K562 (cell line): ENCODE measurements around the gene UGT8. TPM values are rescaled to one million over a fixed set of nuclear protein-coding genes. Genes with fewer than 3 reads are reported as not detected.

Source experiments
- ATAC-seq: fragments of 200-7000 bp; cut with Tn5 transposase; 3 replicates; pipeline ENCODE4 v1.9.1; 2020; ENCODE audit warnings: moderate library complexity
- BruUV-seq: library from RNA; stranded (reverse); fragments of 400-500 nt; replicated peaks from 2 replicates; lab custom pipeline; 2021; lab: Mats Ljungman, UMichigan
- CTCF ChIA-PET: fragments of 300-600 bp; formaldehyde crosslinking; extraction: SDS; loops from one replicate; lab custom pipeline; 2021; ENCODE audit warnings: low intra/inter-chr PET ratio; lab: Yijun Ruan, JAX
- POLR2A ChIA-PET: fragments of 300-600, 350-650 bp; sonication (Branson Sonifier 250); formaldehyde crosslinking; extraction: SDS; loops from one replicate; lab custom pipeline; 2021; ENCODE audit warnings: antibody characterized with exemption, inconsistent platforms; lab: Yijun Ruan, JAX
- DNase-seq, 4 experiments: peaks; one replicate each; pipeline versions ENCODE4 v3.0.0 to v3.0.0-alpha.2; 2011 to 2018; ENCODE audit warnings: low spot score in 3 of 4, mixed read lengths in 3 of 4; ENCODE audit errors: extremely low read depth in 1 of 4
- FAIRE-seq: peaks from 2 replicates; lab custom pipeline; 2011; peaks lifted over from hg19 to GRCh38; lab: Jason Lieb, UNC
- H2AFZ ChIP-seq: 2 replicates; pipeline ENCODE4 v1.6.0; 2011; ENCODE audit warnings: low read depth, low read length, control low read depth, inconsistent platforms
- H3K27ac ChIP-seq: fragments of 200-600 bp; 3 replicates; pipeline ENCODE4 v1.8.0; 2011; ENCODE audit warnings: low read depth, mild to moderate bottlenecking, control low read depth, inconsistent platforms, low read length, moderate library complexity, mixed read lengths; ENCODE audit errors: extremely low read depth
- H3K27me3 ChIP-seq, 2 experiments: fragments of 300-600 bp in 1 of 2; 2 replicates in 1 of 2; 3 replicates in 1 of 2; pipeline versions ENCODE4 v1.6.0 to v1.8.0; 2011; ENCODE audit warnings: inconsistent platforms in 2 of 2, low read length in 2 of 2, mild to moderate bottlenecking in 1 of 2, mixed read lengths in 1 of 2, moderate library complexity in 1 of 2; ENCODE audit not compliant: control insufficient read depth in 2 of 2, insufficient read depth in 2 of 2
- H3K36me3 ChIP-seq: fragments of 300-600 bp; 3 replicates; pipeline ENCODE4 v1.8.0; 2011; ENCODE audit warnings: mild to moderate bottlenecking, low read length, inconsistent platforms; ENCODE audit not compliant: control insufficient read depth, insufficient read depth
- H3K4me1 ChIP-seq, 2 experiments: fragments of 200-600 bp in 1 of 2; replicated peaks in 1 of 2; 2 replicates in 1 of 2; 3 replicates in 1 of 2; pipeline versions ENCODE4 v1.5.1 to v1.8.0; 2011; ENCODE audit warnings: inconsistent platforms in 2 of 2, low read length in 2 of 2, mild to moderate bottlenecking in 1 of 2, mixed read lengths in 1 of 2, moderate library complexity in 1 of 2; ENCODE audit not compliant: control insufficient read depth in 2 of 2, insufficient read depth in 2 of 2
- H3K4me2 ChIP-seq: 2 replicates; pipeline ENCODE4 v1.6.1; 2011; ENCODE audit warnings: low read length, control low read depth, inconsistent platforms, mixed read lengths; ENCODE audit not compliant: insufficient read depth
- H3K4me3 ChIP-seq: fragments of 200-600 bp; sonication (generic), shearing (Covaris generic); 2 replicates; pipeline ENCODE4 v1.5.1; 2016; ENCODE audit warnings: control low read depth, inconsistent platforms
- H3K79me2 ChIP-seq: fragments of 200-600 bp; 3 replicates; pipeline ENCODE4 v1.8.0; 2011; ENCODE audit warnings: low read length, inconsistent platforms; ENCODE audit not compliant: control insufficient read depth, insufficient read depth
- H3K9ac ChIP-seq, 2 experiments: 2 replicates each; pipeline versions ENCODE4 v1.6.0 to v1.6.1; 2011; ENCODE audit warnings: low read depth in 2 of 2, low read length in 2 of 2, control low read depth in 1 of 2, inconsistent platforms in 1 of 2, mild to moderate bottlenecking in 1 of 2, mixed read lengths in 1 of 2; ENCODE audit not compliant: insufficient read depth in 1 of 2
- H3K9me1 ChIP-seq: one replicate; pipeline ENCODE4 v1.6.0; 2011; ENCODE audit warnings: inconsistent platforms, mild to moderate bottlenecking, low read length, moderate library complexity; ENCODE audit not compliant: control insufficient read depth, insufficient read depth
- H3K9me3 ChIP-seq: replicated peaks from 2 replicates; pipeline ENCODE4 v1.5.1; 2011; ENCODE audit warnings: low read depth, low read length, inconsistent platforms; ENCODE audit not compliant: control insufficient read depth, insufficient read depth
- H4K20me1 ChIP-seq: replicated peaks from 2 replicates; pipeline ENCODE4 v1.6.1; 2011; ENCODE audit warnings: low read length, inconsistent platforms, mixed read lengths; ENCODE audit not compliant: control insufficient read depth, insufficient read depth
- ATF3 ChIP-seq, 2 experiments: fragments of 450-650 bp in 1 of 2; sonication (generic) in 1 of 2; formaldehyde crosslinking in 1 of 2; IDR thresholded peaks in 1 of 2; conservative IDR thresholded peaks in 1 of 2; 2 replicates each; pipeline versions ENCODE4 v1.6.1 to v1.8.1; 2016 to 2023; ENCODE audit warnings: mild to moderate bottlenecking in 2 of 2, moderate library complexity in 2 of 2, inconsistent platforms in 1 of 2, missing genetic modification reagents in 1 of 2
- CHD2 ChIP-seq: IDR thresholded peaks from 2 replicates; pipeline ENCODE4 v1.6.1; 2011; ENCODE audit warnings: low read depth, low read length
- CREB5 ChIP-seq: fragments of 250-450 bp; sonication (Bioruptor Pico); IDR thresholded peaks from 2 replicates; pipeline ENCODE4 v1.5.0; 2020; ENCODE audit warnings: mild to moderate bottlenecking
- CTCFL ChIP-seq: IDR thresholded peaks from 2 replicates; pipeline ENCODE4 v1.6.1; 2011; ENCODE audit warnings: borderline replicate concordance, low read depth, mild to moderate bottlenecking, moderate library complexity, low read length; ENCODE audit not compliant: insufficient read depth, poor library complexity, severe bottlenecking
- FOSL1 ChIP-seq: fragments of 200-800 bp; sonication (Bioruptor generic); conservative IDR thresholded peaks from 2 replicates; pipeline ENCODE4 v1.6.1; 2016; ENCODE audit warnings: missing genetic modification characterization, missing compliant biosample characterization
- HNRNPUL1 ChIP-seq: fragments of 200-400 bp; formaldehyde crosslinking; IDR thresholded peaks from 2 replicates; pipeline ENCODE4 v1.6.1; 2017; ENCODE audit warnings: low read length
- KAT8 ChIP-seq: fragments of 450-650 bp; IDR thresholded peaks from 2 replicates; pipeline ENCODE4 v1.6.1; 2016; ENCODE audit warnings: low read depth, mild to moderate bottlenecking
- NCOR1 ChIP-seq: fragments of 450-650 bp; IDR thresholded peaks from 2 replicates; pipeline ENCODE4 v1.6.1; 2016; ENCODE audit warnings: mild to moderate bottlenecking, moderate library complexity
- NFIX ChIP-seq: fragments of 250-450 bp; sonication (Bioruptor Pico); IDR thresholded peaks from 2 replicates; pipeline ENCODE4 v1.4.0; 2020; ENCODE audit warnings: low read depth, mild to moderate bottlenecking, moderate library complexity
- POLR2G ChIP-seq: fragments of 200-400 bp; formaldehyde crosslinking; IDR thresholded peaks from 2 replicates; pipeline ENCODE4 v1.6.1; 2017; ENCODE audit warnings: low read depth, mild to moderate bottlenecking, antibody characterized with exemption, low read length, moderate library complexity
- RBFOX2 ChIP-seq: fragments of 200-400 bp; formaldehyde crosslinking; IDR thresholded peaks from 2 replicates; pipeline ENCODE4 v1.6.1; 2017; ENCODE audit warnings: low read depth, mild to moderate bottlenecking, low read length, moderate library complexity
- TAF1 ChIP-seq: IDR thresholded peaks from 2 replicates; pipeline ENCODE4 v1.6.1; 2011; ENCODE audit warnings: mild to moderate bottlenecking, low read length, moderate library complexity; ENCODE audit not compliant: insufficient read depth, control insufficient read depth, severe bottlenecking; ENCODE audit errors: extremely low read depth
- TEAD4 ChIP-seq, 2 experiments: sonication (generic) in 1 of 2; formaldehyde crosslinking in 1 of 2; IDR thresholded peaks; 2 replicates each; pipeline versions ENCODE4 v1.6.1 to v1.8.0; 2012 to 2022; ENCODE audit warnings: borderline replicate concordance in 1 of 2, inconsistent platforms in 1 of 2, low read length in 1 of 2, mild to moderate bottlenecking in 1 of 2, missing genetic modification reagents in 1 of 2
- ZNF584 ChIP-seq: fragments of 200-800 bp; sonication (Bioruptor generic); IDR thresholded peaks from 2 replicates; pipeline ENCODE4 v1.6.1; 2016; ENCODE audit warnings: low read depth, mild to moderate bottlenecking, missing genetic modification characterization, missing compliant biosample characterization
- WGBS: fragments of 100-300 bp; shearing (Covaris generic); methylation state at CpG from one replicate; pipeline ENCODE4 v1.1.6; 2016; ENCODE audit warnings: low coverage, mixed read lengths; ENCODE audit not compliant: insufficient coverage; ENCODE audit errors: missing lambda C conversion rate; 5-methylcytosine and 5-hydroxymethylcytosine counted together
- in situ Hi-C: fragments of 300-500 bp; cut with MboI; formaldehyde crosslinking; loops from 4 replicates; pipeline ENCODE4 v1.15.0; 2018; ENCODE audit warnings: inconsistent platforms, mixed read lengths
- intact Hi-C: fragments of 100-400 bp; cut with micrococcal nuclease; formaldehyde crosslinking; loops from 2 replicates; pipeline ENCODE4 v1.14.2; 2022
- polyA plus RNA-seq, 8 experiments: library from polyadenylated mRNA; depleted of rRNA in 4 of 8; stranded (reverse) in 5 of 8; unstranded in 3 of 8; fragments of >200 nt; fragmentation: Nextera tagmentation in 2 of 8; fragmentation: Illumina TruSeq in 1 of 8; extraction: Ambion mirVana in 2 of 8; extraction: Trizol in 1 of 8; gene quantifications; 2 replicates each; pipeline versions ENCODE4 v1.2.1 to v1.2.3, GENCODE V29; 2011 to 2014; ENCODE audit warnings: inconsistent platforms in 1 of 8, missing spikeins in 1 of 8
- total RNA-seq, 7 experiments: library from RNA; depleted of rRNA in 6 of 7; stranded (reverse); fragments of >200 nt in 6 of 7; fragmentation: Illumina TruSeq in 2 of 7; extraction: Trizol in 2 of 7; gene quantifications; 2 replicates each; pipeline versions ENCODE4 v1.2.1 to v1.2.3, GENCODE V29; 2011 to 2021; ENCODE audit warnings: low replicate concordance in 1 of 7
- TF ChIP-seq, protein P1 (sequence below): sonication (generic); formaldehyde crosslinking; IDR thresholded peaks from 2 replicates; pipeline ENCODE4 v1.8.0; 2022; ENCODE audit warnings: missing genetic modification reagents, mild to moderate bottlenecking, moderate library complexity, borderline replicate concordance

The UGT8 gene
- total and polyA plus RNA-seq, 9 of the 15 experiments (the other 6 are each of a cell fraction or from before 2014, with no cell fraction given) = 3.0 to 10.7 (median 6.0) TPM

- H2AFZ ChIP-seq = peak overlapping the region; percentile 61
- intact Hi-C loops (no loop called here), in situ Hi-C loops (no loop called here)
- peak overlapping the region; percentile 59 for H3K27ac ChIP-seq
- ATAC-seq (peak; percentile 59), FAIRE-seq (no peak), DNase-seq (peak in 2 of 4 experiments; percentile 18 to 48)
- H3K9me1 ChIP-seq = no peaks in the 10 kb centered on the region
- no peaks in the 10 kb centered on the region for H3K36me3 ChIP-seq
- H3K4me2 ChIP-seq = peak overlapping the region; percentile 69
- ChIA-PET POLR2A (interaction anchor here (1.7 kb wide), 1 partner anchor 16 kb away, joined by 7 read pairs; no protein-coding TSS in a partner anchor), CTCF (no interaction called here)
- H3K9ac ChIP-seq = peak overlapping the region; percentile 58 to 90
- TSS peak; percentile 55 for BruUV-seq
- WGBS = 11% methylated on average over 29 of the region's 46 CpGs
- no peaks in the 10 kb centered on the region; a peak in 3 of 5 replicates for H3K4me1 ChIP-seq
- H3K4me3 ChIP-seq = peak overlapping the region; percentile 55
- H3K9me3 ChIP-seq = no peaks in the 10 kb centered on the region
- peaks cover 58% of the 10 kb centered on the region for H3K79me2 ChIP-seq
- no peaks in the 10 kb centered on the region for H3K27me3 ChIP-seq
- H4K20me1 ChIP-seq = no peaks in the 10 kb centered on the region
- TF ChIP-seq NCOR1 (no peak), ATF3 (IDR thresholded peaks at IDR 0.05) (no peak), ATF3 (CRISPR knock-in tag; conservative IDR thresholded peaks at IDR 0.05) (no peak), ZNF584 (CRISPR knock-in tag) (no peak), RBFOX2 (peak; percentile 62), CTCFL (peak; percentile 80), TAF1 (peak; percentile 25), FOSL1 (no peak), KAT8 (no peak), CREB5 (no peak), CHD2 (no peak), NFIX (CRISPR knock-in tag) (no peak), TEAD4 (IDR thresholded peaks at IDR 0.05; ENCODE audit: low read length) (no peak), TEAD4 (CRISPR knock-in tag; IDR thresholded peaks at IDR 0.05; ENCODE audit: borderline replicate concordance) (no peak), HNRNPUL1 (no peak), POLR2G (peak; percentile 61)
- TF ChIP-seq, protein P1, sequence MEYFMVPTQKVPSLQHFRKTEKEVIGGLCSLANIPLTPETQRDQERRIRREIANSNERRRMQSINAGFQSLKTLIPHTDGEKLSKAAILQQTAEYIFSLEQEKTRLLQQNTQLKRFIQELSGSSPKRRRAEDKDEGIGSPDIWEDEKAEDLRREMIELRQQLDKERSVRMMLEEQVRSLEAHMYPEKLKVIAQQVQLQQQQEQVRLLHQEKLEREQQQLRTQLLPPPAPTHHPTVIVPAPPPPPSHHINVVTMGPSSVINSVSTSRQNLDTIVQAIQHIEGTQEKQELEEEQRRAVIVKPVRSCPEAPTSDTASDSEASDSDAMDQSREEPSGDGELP (CRISPR knock-in tag) = no peak
Observed at GRCh38 chr4:114599231-114599902, 760 bp downstream of the UGT8 start.
